Activated B cell treated with CpG ODN at 0.5 μM for 24 hours (primary cell): ENCODE data around the gene MYEOV. TPM values are rescaled to one million over a fixed set of nuclear protein-coding genes. Genes with fewer than 3 reads are reported as not detected.

Experiments used
- ATAC-seq: fragments of 200-7000 bp; cut with Tn5 transposase; one replicate; pipeline ENCODE4 v1.10.0; 2021; ENCODE audit warnings: low read depth, mild to moderate bottlenecking, moderate library complexity
- CTCF ChIA-PET: fragments of 350-600 bp; sonication (Branson Sonifier 250); formaldehyde crosslinking; loops from one replicate; lab custom pipeline; 2021; ENCODE audit warnings: antibody characterized with exemption; lab: Charles Lee
- POLR2A ChIA-PET: fragments of 350-600 bp; sonication (Branson Sonifier 250); formaldehyde crosslinking; loops from one replicate; lab custom pipeline; 2021; ENCODE audit warnings: antibody characterized with exemption; lab: Charles Lee
- DNase-seq: peaks from one replicate; pipeline ENCODE4 v3.0.0; 2022
- H3K27ac Mint-ChIP-seq: one replicate; pipeline ENCODE4 v1.8.0; 2020; ENCODE audit warnings: mixed read lengths
- H3K27me3 Mint-ChIP-seq: one replicate; pipeline ENCODE4 v1.8.0; 2021; ENCODE audit warnings: mixed read lengths
- H3K36me3 Mint-ChIP-seq: one replicate; pipeline ENCODE4 v1.8.0; 2021; ENCODE audit warnings: low read depth, mixed read lengths
- H3K4me1 Mint-ChIP-seq: one replicate; pipeline ENCODE4 v1.8.0; 2021; ENCODE audit warnings: mixed read lengths
- H3K4me3 Mint-ChIP-seq: one replicate; pipeline ENCODE4 v1.8.0; 2020; ENCODE audit warnings: mild to moderate bottlenecking, mixed read lengths
- H3K9me3 Mint-ChIP-seq: one replicate; pipeline ENCODE4 v1.8.0; 2020; ENCODE audit warnings: mixed read lengths
- CTCF ChIP-seq: fragments of 200-600 bp; IDR thresholded peaks from one replicate; pipeline ENCODE4 v1.8.0; 2022; ENCODE audit warnings: antibody characterized with exemption, mild to moderate bottlenecking
- intact Hi-C: fragments of 100-400 bp; cut with micrococcal nuclease; formaldehyde crosslinking; loops from one replicate; pipeline ENCODE4 v1.15.1; 2024
- total RNA-seq: library from RNA; stranded (reverse); gene quantifications from 2 replicates; pipeline ENCODE4 v1.2.3, GENCODE V29; 2022

Gene MYEOV
- total RNA-seq, 1 donor from 2014 or later, result 0.62 TPM

GRCh38 chr11:69327741-69328191 lies 33.8 kb downstream of the MYEOV start:
- H3K27ac Mint-ChIP-seq, result no peak overlapping the region
- ATAC-seq (no peak), DNase-seq (no peak)
- H3K36me3 Mint-ChIP-seq, result no peaks in the 10 kb centered on the region
- no peaks in the 10 kb centered on the region for H3K9me3 Mint-ChIP-seq
- TF ChIP-seq CTCF, result no peak
- ChIA-PET POLR2A (no interaction called here), CTCF (no interaction called here)
- no peaks in the 10 kb centered on the region for H3K27me3 Mint-ChIP-seq
- H3K4me3 Mint-ChIP-seq, result no peak overlapping the region
- no peaks in the 10 kb centered on the region for H3K4me1 Mint-ChIP-seq
- intact Hi-C loops, result no loop called here

- DNase-seq, result no peak
- Mint-ChIP-seq H3K36me3 (no peaks in the 10 kb centered on the region), H3K27me3 (no peaks in the 10 kb centered on the region), H3K27ac (no peak overlapping the region), H3K9me3 (no peaks in the 10 kb centered on the region), H3K4me3 (no peak overlapping the region), H3K4me1 (no peaks in the 10 kb centered on the region)
- ChIA-PET CTCF (no interaction called here), POLR2A (no interaction called here)
- TF ChIP-seq CTCF, result no peak
- no peak for ATAC-seq
- intact Hi-C loops, result no loop called here
Observed at GRCh38 chr11:69328231-69328630, 34.3 kb downstream of the MYEOV start.

DNA sequence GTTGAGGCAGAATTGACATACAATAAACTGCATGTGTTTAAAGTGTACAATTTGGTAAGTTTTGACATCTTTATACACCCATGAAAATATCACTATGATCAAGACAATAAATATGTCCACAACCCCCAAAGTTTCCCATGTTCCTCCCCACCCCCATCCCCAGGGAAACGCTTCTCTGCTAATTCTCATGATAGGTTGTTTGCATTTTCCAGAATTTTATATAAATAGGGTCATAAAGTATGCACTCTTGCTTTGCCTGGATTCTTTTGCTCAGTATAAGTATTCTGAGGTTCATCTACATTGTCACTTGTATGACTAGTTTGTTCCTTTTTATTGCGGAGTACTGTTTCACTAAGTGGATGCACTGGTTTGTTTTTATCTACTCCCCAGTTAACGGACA lies 35.6 kb downstream of the MYEOV start:
- no peak for TF ChIP-seq CTCF
- DNase-seq (no peak), ATAC-seq (no peak)
- no peaks in the 10 kb centered on the region for H3K9me3 Mint-ChIP-seq
- POLR2A ChIA-PET, result no interaction called here
- H3K4me3 Mint-ChIP-seq, result no peak overlapping the region
- H3K27me3 Mint-ChIP-seq, result no peaks in the 10 kb centered on the region
- intact Hi-C loops, result no loop called here
- no peaks in the 10 kb centered on the region for H3K4me1 Mint-ChIP-seq
- CTCF ChIA-PET, result no interaction called here
- no peak overlapping the region for H3K27ac Mint-ChIP-seq
- H3K36me3 Mint-ChIP-seq, result no peaks in the 10 kb centered on the region

DNA sequence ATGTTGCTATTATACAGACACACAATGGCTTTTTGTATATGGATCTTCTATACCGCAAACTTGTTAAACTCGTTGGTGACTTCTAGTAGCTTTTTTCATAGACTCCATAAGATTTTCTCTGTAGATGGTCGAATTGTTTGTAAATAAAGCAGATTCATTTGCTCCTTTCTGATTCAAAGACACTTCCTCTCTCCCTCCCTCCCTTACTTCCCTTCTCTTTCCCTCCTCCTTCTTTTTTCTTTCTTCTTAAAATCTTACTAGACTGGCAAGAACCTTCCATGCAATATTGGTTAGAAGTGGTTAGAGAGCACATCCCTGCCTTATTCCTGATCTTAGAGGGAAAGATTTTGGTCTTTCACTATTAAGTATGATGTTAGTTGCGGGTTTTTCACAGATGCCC lies 36.4 kb downstream of the MYEOV start:
- intact Hi-C loops, result no loop called here
- POLR2A ChIA-PET, result no interaction called here
- CTCF ChIA-PET, result no interaction called here
- Mint-ChIP-seq H3K4me1 (no peaks in the 10 kb centered on the region), H3K36me3 (no peaks in the 10 kb centered on the region), H3K4me3 (no peak overlapping the region), H3K27ac (no peak overlapping the region), H3K27me3 (no peaks in the 10 kb centered on the region), H3K9me3 (no peaks in the 10 kb centered on the region)
- DNase-seq (no peak), ATAC-seq (no peak)
- TF ChIP-seq CTCF, result no peak

GRCh38 chr11:69333149-69333710 lies 39.3 kb downstream of the MYEOV start:
- H3K27me3 Mint-ChIP-seq, result no peaks in the 10 kb centered on the region
- POLR2A ChIA-PET, result no interaction called here
- CTCF ChIA-PET, result no interaction called here
- intact Hi-C loops, result no loop called here
- DNase-seq (no peak), ATAC-seq (no peak)
- no peak overlapping the region for H3K4me3 Mint-ChIP-seq
- H3K9me3 Mint-ChIP-seq, result no peaks in the 10 kb centered on the region
- TF ChIP-seq CTCF, result no peak
- peaks cover 14% of the 10 kb centered on the region for H3K4me1 Mint-ChIP-seq
- H3K27ac Mint-ChIP-seq, result no peak overlapping the region
- no peaks in the 10 kb centered on the region for H3K36me3 Mint-ChIP-seq
